RPMI8226 (cell line): ENCODE measurements around the gene COL27A1.

ENCODE experiments used
- DNase-seq: peaks from one replicate; pipeline ENCODE4 v3.0.0-alpha.2; 2015

Gene COL27A1

GRCh38 chr9:114289571-114290481 lies 134.5 kb downstream of the COL27A1 start:
- no peak for DNase-seq

- no peak for DNase-seq
Observed at GRCh38 chr9:114290561-114290986, 135.2 kb downstream of the COL27A1 start.

DNA sequence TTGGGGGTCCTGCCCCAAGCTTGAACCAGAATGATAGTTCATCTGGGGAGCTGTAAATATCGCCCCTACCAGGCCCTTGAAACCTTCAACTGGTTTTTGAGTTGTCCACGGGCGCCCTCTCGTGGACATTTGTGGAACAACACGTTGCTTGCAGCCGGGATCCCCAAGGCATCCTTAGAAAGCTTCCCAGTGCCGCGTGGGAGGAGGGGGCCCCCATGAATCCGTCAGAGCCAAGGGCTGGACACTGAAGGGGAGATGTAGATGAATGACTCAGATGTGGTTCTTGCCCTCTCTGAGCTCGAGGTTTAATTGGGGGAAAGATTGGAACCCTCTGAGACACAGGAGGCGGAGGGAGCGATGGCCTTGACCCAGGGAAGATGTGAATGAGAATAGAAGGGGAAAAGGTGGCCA lies 135.7 kb downstream of the COL27A1 start:
- DNase-seq, result peak; percentile 49

- DNase-seq, result no peak
Observed at GRCh38 chr9:114291886-114292590, 136.7 kb downstream of the COL27A1 start.

DNA sequence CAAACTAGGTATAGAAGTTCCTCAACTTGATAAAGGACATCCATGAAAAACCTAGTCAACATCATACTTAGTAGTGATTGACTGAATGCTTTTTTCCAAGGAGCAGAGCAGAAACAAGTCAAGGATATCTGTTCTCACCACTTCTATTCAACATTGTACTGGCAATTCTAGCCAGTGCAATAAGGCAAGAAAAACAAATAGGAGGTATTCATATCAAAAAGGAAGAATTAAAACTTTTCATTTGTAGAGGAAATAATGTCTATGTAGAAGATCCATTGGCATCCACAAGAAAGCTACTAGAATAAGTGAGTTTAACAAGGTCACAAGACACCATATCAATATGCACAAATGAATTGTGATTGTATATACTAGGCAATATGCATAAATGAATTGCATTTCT lies 139.3 kb downstream of the COL27A1 start:
- no peak for DNase-seq

DNA sequence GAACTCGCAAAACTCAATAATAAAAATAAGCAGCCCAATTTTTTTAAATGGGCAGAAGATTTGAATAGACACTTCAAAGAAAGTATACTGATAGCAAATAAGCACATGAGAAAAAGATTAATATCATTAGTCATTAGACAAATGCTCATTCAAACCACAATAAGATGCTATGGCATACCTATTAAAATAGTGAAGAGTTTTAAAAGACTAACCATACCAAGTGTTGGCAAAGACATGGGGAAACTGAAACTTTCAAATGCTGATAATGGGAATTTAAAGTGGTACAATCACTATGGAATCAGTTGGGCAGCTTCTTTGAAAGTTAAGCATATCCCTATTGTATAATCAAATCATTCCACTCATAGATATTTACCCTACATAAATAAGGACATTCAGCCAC lies 141.0 kb downstream of the COL27A1 start:
- no peak for DNase-seq

DNA sequence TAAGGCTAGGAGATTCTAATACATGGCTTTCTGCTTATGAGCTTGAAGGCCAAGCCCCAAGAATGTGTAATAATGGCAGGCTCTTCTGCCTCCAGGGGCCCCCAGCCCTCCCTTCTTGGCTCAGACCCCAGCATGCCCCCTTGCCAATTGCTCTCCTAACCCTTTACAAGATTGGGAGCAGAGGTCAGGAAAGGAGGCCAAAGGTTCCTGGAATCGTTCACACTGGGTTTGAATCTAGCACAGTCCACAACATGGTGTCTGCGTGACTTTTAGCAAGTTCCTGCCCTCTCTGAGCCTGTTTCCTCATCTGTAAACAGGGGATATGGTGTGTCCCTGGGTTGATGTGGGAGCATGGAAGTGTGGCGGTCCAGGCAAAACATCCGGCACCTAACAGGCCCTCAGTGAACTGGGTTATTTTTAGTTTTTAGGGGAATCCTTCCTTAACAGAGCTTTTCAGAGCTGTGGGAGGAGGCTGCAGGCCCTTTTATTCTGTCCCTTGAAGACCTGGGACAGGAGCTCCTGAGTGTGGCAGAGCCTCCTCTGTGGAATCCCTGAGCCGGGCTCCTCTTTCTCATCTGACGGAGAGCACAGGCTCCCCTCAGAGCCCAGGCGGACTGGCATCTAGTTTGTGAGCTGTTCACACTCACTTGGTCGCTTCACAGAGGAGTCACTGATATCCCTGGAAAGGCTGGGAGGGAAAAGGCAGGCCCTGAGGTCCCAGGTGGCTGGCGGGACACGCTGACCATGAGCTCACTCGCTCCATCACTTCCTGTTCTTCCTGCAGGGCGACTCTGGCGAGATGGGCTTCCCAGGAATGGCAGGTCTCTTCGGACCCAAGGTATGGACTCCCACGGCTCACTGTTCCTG lies 144.2 kb downstream of the COL27A1 start:
- DNase-seq, result no peak

DNA sequence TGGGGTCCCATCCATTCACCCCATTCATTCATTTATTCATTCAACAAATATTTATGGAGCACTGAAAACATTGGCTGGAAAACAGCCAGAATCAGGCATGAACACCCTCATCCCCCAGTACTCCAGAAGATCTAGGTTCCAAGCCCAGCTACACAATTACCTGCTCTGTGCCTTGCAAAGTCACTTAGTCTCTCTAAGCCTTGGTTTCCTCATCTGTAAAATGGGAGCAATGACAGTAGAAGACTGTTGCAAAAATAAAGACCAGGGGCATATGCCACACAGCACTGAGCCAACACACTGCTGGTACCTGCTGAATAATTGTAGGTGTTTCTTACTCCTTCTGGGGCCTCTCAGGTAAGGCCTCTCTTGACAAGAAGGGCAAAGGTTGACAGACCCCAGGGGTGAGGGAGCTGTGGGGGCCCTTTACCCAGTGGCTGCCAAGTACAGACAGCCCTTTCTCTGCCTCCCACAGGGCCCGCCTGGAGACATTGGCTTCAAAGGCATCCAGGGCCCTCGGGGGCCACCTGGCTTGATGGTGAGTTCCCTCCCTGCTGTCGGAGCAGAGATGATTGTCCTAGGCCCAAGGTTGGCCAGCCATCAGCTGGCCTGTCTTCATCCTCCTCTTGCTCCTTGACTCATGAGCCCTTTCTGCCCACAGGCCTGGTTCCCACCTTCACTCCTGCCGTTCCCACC lies 145.0 kb downstream of the COL27A1 start:
- no peak for DNase-seq

DNA sequence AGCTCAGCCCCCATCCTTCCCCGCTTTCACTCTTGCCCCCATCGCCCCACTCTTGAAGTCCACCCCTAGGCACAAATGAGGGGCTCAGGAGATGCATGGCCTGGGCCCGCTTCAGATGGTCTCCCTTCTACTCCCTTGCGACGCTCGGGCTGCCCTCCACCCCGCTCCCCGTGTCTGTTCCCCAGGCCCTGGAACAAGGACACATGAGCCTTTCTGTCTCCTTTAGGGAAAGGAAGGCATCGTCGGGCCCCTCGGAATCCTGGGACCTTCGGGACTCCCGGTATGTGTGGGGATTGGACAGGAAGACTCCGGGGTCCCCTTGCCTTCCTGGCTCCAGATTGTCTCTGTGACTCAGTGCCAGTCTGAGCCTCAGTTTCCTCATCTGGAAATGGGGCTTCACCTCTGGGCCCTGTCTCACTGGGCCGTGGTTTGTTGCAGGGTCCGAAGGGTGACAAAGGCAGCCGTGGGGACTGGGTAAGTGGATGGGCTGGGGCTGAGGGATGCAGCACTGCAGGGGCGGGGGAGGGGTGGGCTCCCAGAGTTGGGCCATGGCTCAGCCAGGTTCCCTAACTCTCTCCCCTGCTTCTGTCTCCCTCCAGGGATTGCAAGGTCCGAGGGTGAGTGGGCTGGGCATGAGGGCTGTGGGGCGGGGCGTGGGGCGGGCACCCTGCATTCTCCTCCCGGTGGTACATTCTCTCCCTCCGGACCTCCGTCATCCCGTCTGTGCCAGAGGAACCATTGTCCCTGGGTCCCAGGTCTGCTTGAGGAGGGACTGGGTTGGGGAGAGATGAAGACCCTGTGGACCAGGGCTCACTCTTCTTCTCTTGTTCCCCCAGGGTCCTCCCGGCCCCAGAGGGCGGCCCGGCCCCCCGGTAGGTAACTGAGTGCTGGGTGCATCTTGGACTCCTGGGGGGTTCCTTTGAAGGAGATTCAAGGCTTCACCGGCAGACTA lies 145.8 kb downstream of the COL27A1 start:
- no peak for DNase-seq

DNA sequence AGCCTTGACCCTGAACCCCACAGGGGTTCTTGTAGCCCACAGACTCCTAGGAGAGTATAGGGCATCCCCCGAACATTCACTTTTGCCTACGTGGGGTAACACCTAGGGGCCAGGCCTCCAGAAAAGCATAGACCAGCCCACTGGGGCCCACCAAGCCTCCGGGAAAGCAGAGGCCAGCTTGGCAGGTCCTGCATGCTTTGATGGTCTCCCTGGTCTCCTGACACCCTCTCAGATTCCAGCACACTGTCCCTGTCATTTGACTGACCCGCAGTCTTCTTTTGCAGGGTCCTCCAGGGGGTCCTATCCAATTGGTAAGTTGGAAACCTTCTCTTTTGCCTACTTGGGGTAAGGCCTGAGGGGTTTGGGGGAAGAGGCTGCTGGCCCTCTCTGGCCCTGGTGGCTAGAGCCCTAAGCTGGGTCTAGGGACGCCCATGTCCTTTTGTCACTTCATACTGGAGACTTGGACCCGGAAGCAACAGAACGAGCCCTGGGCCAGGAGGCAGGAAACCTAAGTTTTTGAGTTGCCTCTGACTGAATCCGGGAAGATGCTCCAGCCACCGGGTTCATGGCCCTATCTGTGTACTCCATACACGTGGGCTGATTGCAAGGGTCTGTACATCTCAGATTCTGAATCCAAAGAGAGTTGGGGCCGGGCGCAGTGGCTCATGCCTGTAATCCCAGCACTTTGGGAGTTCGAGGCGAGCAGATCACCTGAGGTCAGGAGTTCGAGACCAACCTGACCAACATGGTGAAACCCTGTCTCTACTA lies 146.6 kb downstream of the COL27A1 start:
- no peak for DNase-seq

GRCh38 chr9:114302727-114303126 lies 147.4 kb downstream of the COL27A1 start:
- DNase-seq, result no peak

DNA sequence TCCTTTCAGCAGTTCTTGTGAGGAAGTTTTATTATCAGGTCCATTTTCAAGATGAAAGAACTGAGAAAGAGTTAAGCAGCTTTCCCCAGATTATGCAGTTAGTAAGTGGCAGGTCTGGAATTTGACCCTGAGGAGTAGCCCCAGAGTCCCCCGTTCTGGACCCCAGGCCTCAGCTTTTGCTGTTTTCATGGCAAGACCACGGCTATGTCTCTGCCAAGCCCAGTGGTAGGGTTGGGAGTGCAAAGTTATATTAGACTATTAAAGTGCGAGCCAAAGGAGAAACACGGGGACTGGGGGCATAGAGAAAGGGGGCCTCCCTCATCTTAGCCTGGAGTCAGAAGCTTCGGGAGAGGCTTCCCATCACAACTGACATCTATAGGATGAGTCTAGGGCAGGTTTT lies 148.2 kb downstream of the COL27A1 start:
- no peak for DNase-seq

- DNase-seq, result no peak
Observed at GRCh38 chr9:114303977-114304376, 148.6 kb downstream of the COL27A1 start.

DNA sequence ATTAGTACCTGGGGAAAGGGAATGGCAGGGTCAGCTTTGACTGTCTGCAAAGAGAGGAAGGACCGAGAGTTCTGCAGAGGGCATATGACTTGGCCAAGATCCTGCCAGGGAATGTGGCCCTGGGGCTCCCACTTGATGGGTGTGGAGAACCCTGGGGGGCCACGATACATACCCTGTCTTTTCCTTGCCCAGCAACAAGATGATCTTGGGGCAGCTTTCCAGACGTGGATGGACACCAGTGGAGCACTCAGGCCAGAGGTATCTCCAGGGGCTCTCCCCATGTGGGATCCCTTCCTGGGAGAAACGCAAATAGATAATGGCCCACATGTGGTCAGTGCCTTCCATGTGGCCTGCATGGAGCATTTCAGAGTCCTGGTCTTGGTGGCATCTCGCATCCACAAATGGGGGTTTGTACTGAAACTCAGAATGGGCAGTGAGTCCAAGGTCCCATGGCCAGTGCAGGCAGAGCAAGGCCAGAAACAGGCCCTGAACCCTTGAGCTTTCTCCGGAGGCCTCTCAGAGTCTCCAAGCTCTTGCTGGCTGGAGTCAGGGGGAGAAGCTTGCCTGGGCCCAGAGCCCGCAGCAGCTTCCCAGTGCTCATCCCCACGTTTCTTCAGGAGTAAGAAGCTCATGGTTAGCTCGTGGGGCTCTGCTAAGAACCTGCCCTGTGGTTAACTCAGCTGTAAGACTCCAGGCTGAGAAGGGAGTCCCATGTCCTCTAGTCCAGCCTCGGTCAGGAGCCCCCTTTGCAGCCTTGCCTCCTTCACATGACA lies 149.3 kb downstream of the COL27A1 start:
- no peak for DNase-seq

- no peak for DNase-seq
Observed at GRCh38 chr9:114307899-114308267, 152.5 kb downstream of the COL27A1 start.

DNA sequence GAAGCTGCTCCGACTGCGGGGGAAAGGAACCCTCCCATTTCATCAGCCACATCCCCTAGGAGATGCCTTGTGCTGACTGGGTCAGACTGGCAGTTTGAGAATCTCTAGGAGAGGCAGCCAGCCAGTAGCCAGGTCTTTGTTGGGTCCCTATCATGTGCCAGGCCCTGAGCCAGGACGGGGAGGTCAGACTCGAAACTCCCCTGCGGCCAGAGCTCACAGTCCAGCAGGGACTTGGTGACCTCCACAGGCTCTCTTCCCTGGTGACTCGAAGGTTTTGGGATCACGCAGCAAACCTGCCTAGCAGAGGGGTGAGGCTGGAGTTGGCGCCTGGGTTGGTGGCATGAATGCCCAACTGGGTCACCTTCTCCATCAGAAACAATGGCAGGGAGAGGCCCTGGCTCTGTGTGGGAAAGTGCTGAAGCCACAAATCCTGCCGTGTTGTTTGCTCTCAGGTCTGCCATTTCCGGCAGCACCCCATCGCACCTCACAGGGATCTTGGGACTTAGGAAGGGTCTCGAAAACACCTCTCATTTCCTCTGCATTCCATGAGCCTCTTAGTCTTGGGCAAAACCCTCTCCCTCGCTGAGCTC lies 153.1 kb downstream of the COL27A1 start:
- DNase-seq, result no peak

GRCh38 chr9:114309096-114309495 lies 153.8 kb downstream of the COL27A1 start:
- no peak for DNase-seq

DNA sequence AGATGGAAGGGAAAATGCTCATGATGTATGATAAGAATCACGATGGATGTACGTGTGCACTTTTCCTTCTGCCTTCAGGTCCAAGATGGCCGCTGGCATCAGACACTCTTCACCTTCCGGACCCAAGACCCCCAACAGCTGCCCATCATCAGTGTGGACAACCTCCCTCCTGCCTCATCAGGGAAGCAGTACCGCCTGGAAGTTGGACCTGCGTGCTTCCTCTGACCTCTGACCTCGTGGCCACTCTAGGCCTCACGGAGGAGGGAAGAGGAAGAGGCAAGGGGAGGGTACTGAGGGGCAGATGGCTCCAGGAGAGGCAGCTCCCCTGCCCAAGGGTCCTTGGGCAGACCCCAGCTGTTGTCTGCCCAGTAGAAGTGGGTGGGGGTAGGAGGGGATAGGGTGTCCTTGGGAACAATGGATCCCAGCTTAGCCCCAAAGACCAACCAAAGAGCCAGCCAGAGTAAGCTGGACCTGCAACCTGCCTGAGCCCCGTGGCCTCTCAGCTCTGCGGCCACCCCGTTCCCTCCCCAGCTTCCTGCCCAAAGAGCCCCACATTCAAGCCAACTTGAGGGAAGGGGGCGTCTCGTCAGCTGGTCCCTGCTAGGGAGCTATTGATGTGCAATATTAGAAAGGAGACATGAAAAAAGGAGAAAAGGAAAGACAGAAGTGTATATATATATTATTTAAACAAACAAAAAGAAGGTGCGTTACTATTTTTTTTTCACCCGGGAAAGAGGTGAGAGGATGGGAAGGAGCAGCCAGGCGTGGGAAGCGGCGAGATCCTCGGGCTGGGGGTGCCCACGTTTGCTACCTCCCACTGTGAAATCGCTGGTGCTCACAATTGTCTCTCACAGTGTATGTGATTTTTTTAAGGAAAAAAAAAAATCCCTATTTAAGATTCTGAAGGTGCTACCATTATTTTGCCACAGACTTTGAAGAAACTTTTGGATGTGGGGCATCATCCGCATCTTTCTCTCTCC lies 155.4 kb downstream of the COL27A1 start:
- no peak for DNase-seq
